ENCODE data around the gene CAMK2A. TPM values are rescaled to one million over a fixed set of nuclear protein-coding genes. Genes with fewer than 3 reads are reported as not detected.

The CAMK2A gene
- total and polyA plus RNA-seq, 4 donors: under 0.01 TPM; not detected in 3

DNA sequence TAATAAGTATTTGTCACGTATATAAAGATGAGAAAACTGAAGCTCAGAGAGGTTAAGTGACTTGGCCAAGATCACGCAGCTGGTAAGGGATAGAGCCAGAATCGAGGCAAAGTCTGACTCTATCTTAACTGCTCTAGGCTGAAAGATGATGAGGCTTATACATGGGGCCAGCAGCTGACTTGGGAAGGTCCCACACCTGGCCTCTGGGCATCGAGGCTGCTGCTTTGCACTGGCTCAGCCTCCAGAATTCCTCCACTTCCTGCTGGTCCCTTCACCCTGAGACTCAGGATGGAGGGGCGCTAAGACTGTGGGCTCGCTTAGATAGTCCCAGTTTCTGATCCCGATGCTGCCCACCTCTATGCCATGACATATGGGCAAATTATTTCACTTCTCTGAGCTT lies 35.2 kb downstream of the CAMK2A start:
- H3K27me3 ChIP-seq (ENCODE audit: control insufficient read depth in 4 of 4, insufficient read depth in 4 of 4, low read length in 3 of 4): no peaks in the 10 kb centered on the region
- TF ChIP-seq FOXA2 (IDR thresholded peaks at IDR 0.05): no peak
- TF ChIP-seq EGR1 (IDR thresholded peaks at IDR 0.05; ENCODE audit: low read depth in 2 of 2): no peak
- no peak for TF ChIP-seq YY1 (IDR thresholded peaks at IDR 0.05)
- TF ChIP-seq JUND (IDR thresholded peaks at IDR 0.05): no peak
- TF ChIP-seq ZBTB33 (IDR thresholded peaks at IDR 0.05): no peak
- no peak for TF ChIP-seq NR2F2 (IDR thresholded peaks at IDR 0.05)
- TF ChIP-seq RAD21 (IDR thresholded peaks at IDR 0.05): no peak
- no peak for TF ChIP-seq MAX (IDR thresholded peaks at IDR 0.05)
- TF ChIP-seq RXRA (IDR thresholded peaks at IDR 0.05): no peak
- TF ChIP-seq HNF4A (conservative IDR thresholded peaks at IDR 0.05): no peak
- no peak for TF ChIP-seq REST (IDR thresholded peaks at IDR 0.05)
- no peak for DNase-seq (ENCODE audit: low spot score)
- no peak overlapping the region for H3K4me3 ChIP-seq (ENCODE audit: low read depth in 1 of 3, low read length in 3 of 3)
- no peaks in the 10 kb centered on the region for H3K36me3 ChIP-seq (ENCODE audit: control insufficient read depth in 4 of 4, insufficient read depth in 3 of 4, low read depth in 1 of 4, low read length in 3 of 4)
- no peak overlapping the region for H3K27ac ChIP-seq (ENCODE audit: low read depth in 1 of 2, low read length in 2 of 2)
- 85% methylated on average over 7 of the region's 7 CpGs for WGBS
- no peak overlapping the region for H3K9ac ChIP-seq (ENCODE audit: low read depth in 1 of 2, low read length in 2 of 2)
- no peaks in the 10 kb centered on the region for H3K9me3 ChIP-seq (ENCODE audit: control insufficient read depth in 4 of 4, low read length in 3 of 4)
- H3K4me1 ChIP-seq (ENCODE audit: control insufficient read depth in 4 of 4, insufficient read depth in 4 of 4, low read length in 3 of 4): no peaks in the 10 kb centered on the region

GRCh38 chr5:150253416-150254208 lies 36.0 kb downstream of the CAMK2A start:
- no peak for TF ChIP-seq HNF4A (conservative IDR thresholded peaks at IDR 0.05)
- no peak for TF ChIP-seq SP1 (IDR thresholded peaks at IDR 0.05)
- no peak for TF ChIP-seq TAF1 (conservative IDR thresholded peaks at IDR 0.05)
- H3K27me3 ChIP-seq (ENCODE audit: control insufficient read depth in 4 of 4, insufficient read depth in 4 of 4, low read length in 3 of 4): no peaks in the 10 kb centered on the region
- no peaks in the 10 kb centered on the region for H3K36me3 ChIP-seq (ENCODE audit: control insufficient read depth in 4 of 4, insufficient read depth in 3 of 4, low read depth in 1 of 4, low read length in 3 of 4)
- no peak overlapping the region for H3K27ac ChIP-seq (ENCODE audit: low read depth in 1 of 2, low read length in 2 of 2)
- H3K9me3 ChIP-seq (ENCODE audit: control insufficient read depth in 4 of 4, low read length in 3 of 4): no peaks in the 10 kb centered on the region
- DNase-seq (ENCODE audit: low spot score): no peak
- WGBS: 95% methylated on average over 10 of the region's 10 CpGs
- H3K4me1 ChIP-seq (ENCODE audit: control insufficient read depth in 4 of 4, insufficient read depth in 4 of 4, low read length in 3 of 4): no peaks in the 10 kb centered on the region
- no peak overlapping the region for H3K4me3 ChIP-seq (ENCODE audit: low read depth in 1 of 3, low read length in 3 of 3)
- H3K9ac ChIP-seq (ENCODE audit: low read depth in 1 of 2, low read length in 2 of 2): no peak overlapping the region
